Measurements from ENCODE around the gene MED12L. TPM values are rescaled to one million over a fixed set of nuclear protein-coding genes. Genes with fewer than 3 reads are reported as not detected.

MED12L gene
- total RNA-seq, result 23.8 TPM

GRCh38 chr3:151085227-151085888, at the start of gene MED12L:
MED12L (plus strand) TSS chr3:151085664; CDS start chr3:151086927, 1,263 bp downstream.

GRCh38 chr3:151203051-151203420, 117.6 kb downstream of the MED12L start, which contains the start of gene GPR171:
GPR171 (minus strand) TSS chr3:151203216; CDS start chr3:151199386, 3,830 bp downstream.

GRCh38 chr3:151278230-151278629, 192.8 kb downstream of the MED12L start, which contains the start of gene P2RY14:
P2RY14 (minus strand) TSS chr3:151278542; CDS start chr3:151214316, 64,226 bp downstream.

GRCh38 chr3:151316267-151316991, 231.0 kb downstream of the MED12L start, which contains the start of gene GPR87:
GPR87 (minus strand) TSS chr3:151316820; CDS start chr3:151300100, 16,720 bp downstream.

GRCh38 chr3:151329363-151329762, 243.9 kb downstream of the MED12L start, which contains the start of gene P2RY13:
P2RY13 (minus strand) TSS chr3:151329549; CDS start chr3:151329528, 21 bp downstream.

GRCh38 chr3:151384741-151385174, 299.3 kb downstream of the MED12L start, which contains the start of gene P2RY12:
P2RY12 (minus strand) TSS chr3:151384753; CDS start chr3:151338845, 45,908 bp downstream.

GRCh38 chr3:151460774-151461450, 375.4 kb downstream of the MED12L start, which contains the start of gene IGSF10:
IGSF10 (minus strand) TSS chr3:151461061; CDS start chr3:151458709, 2,352 bp downstream.

Small RNAs within 50 kb of the gene (small RNA-seq; reads per million reads assigned to genes)
- 0.13 reads per million for gene RNA5SP145

Other genes starting within 250 kb of the MED12L start
- gene MINDY4B, start 180.2 kb upstream of the MED12L start, total RNA-seq, result not detected
- not detected for gene CLRN1, start 112.9 kb upstream of the MED12L start, total RNA-seq
- gene GPR171, start 117.6 kb downstream of the MED12L start, total RNA-seq, result not detected
- gene P2RY14, start 192.9 kb downstream of the MED12L start, total RNA-seq, result 1.4 TPM
- not detected for gene GPR87, start 231.2 kb downstream of the MED12L start, total RNA-seq
- gene P2RY13, start 243.9 kb downstream of the MED12L start, total RNA-seq, result 3.5 TPM